H1 (cell line): ENCODE data around the gene SFMBT2. TPM values are rescaled to one million over a fixed set of nuclear protein-coding genes. Genes with fewer than 3 reads are reported as not detected.

Experiments
- CTCF ChIA-PET: fragments of 300-600 bp; sonication (Branson Sonifier 250); formaldehyde crosslinking; loops from one replicate; lab custom pipeline; 2021; ENCODE audit not compliant: partially characterized antibody; lab: Charles Lee
- POLR2A ChIA-PET: fragments of 300-600 bp; sonication (Branson Sonifier 250); formaldehyde crosslinking; loops from one replicate; lab custom pipeline; 2021; ENCODE audit warnings: inconsistent platforms; ENCODE audit not compliant: partially characterized antibody; lab: Charles Lee
- DNase-seq, 2 experiments: peaks; one replicate each; pipeline versions ENCODE4 v3.0.0 to v3.0.0-alpha.2; 2010 to 2022; ENCODE audit warnings: low spot score in 2 of 2, low read depth in 1 of 2, mixed read lengths in 1 of 2
- FAIRE-seq: peaks from 2 replicates; lab custom pipeline; 2011; peaks lifted over from hg19 to GRCh38; lab: Jason Lieb, UNC
- H2AFZ ChIP-seq: 2 replicates; pipeline ENCODE4 v1.8.1; 2012; ENCODE audit warnings: low read length, inconsistent platforms
- H2AK5ac ChIP-seq: 2 replicates; pipeline ENCODE4 v1.6.1; 2013; ENCODE audit warnings: low read depth, low read length
- H2BK120ac ChIP-seq: replicated peaks from 2 replicates; pipeline ENCODE3; 2013; ENCODE audit warnings: low read depth, low read length, inconsistent platforms
- H2BK12ac ChIP-seq: 2 replicates; pipeline ENCODE4 v1.6.1; 2013; ENCODE audit warnings: low read depth, low read length
- H2BK15ac ChIP-seq: 2 replicates; pipeline ENCODE4 v1.6.1; 2013; ENCODE audit warnings: low read length
- H2BK20ac ChIP-seq: 2 replicates; pipeline ENCODE4 v1.6.1; 2013; ENCODE audit warnings: low read length
- H2BK5ac ChIP-seq: 2 replicates; pipeline ENCODE4 v1.6.1; 2013; ENCODE audit warnings: low read depth, low read length
- H3K14ac ChIP-seq: 2 replicates; pipeline ENCODE4 v1.6.1; 2013; ENCODE audit warnings: inconsistent platforms; ENCODE audit not compliant: insufficient read length
- H3K18ac ChIP-seq: 2 replicates; pipeline ENCODE4 v1.6.1; 2013; ENCODE audit warnings: low read length; ENCODE audit errors: extremely low read depth
- H3K23ac ChIP-seq: 2 replicates; pipeline ENCODE4 v1.6.1; 2013; ENCODE audit warnings: inconsistent platforms; ENCODE audit not compliant: insufficient read length
- H3K23me2 ChIP-seq: 2 replicates; pipeline ENCODE4 v1.6.1; 2013; ENCODE audit warnings: low read depth, low read length
- H3K27ac ChIP-seq: 2 replicates; pipeline ENCODE4 v1.6.1; 2011; ENCODE audit warnings: low read depth, low read length, inconsistent platforms
- H3K27me3 ChIP-seq, 4 experiments: replicated peaks in 1 of 4; 1 replicate in 1 of 4; 2 replicates in 3 of 4; pipeline versions ENCODE4 v1.6.1 to v1.8.1; 2011 to 2013; ENCODE audit warnings: low read length in 3 of 4, mild to moderate bottlenecking in 3 of 4, inconsistent platforms in 2 of 4, mixed read lengths in 2 of 4, moderate library complexity in 1 of 4; ENCODE audit not compliant: control insufficient read depth in 3 of 4, insufficient read depth in 3 of 4; ENCODE audit errors: extremely low read depth in 1 of 4
- H3K36me3 ChIP-seq, 4 experiments: 2 replicates each; pipeline versions ENCODE4 v1.6.1 to v1.8.1; 2011 to 2013; ENCODE audit warnings: mild to moderate bottlenecking in 4 of 4, low read length in 3 of 4, moderate library complexity in 2 of 4, control low read depth in 1 of 4, inconsistent platforms in 1 of 4; ENCODE audit not compliant: insufficient read depth in 4 of 4, control insufficient read depth in 2 of 4
- H3K4ac ChIP-seq: replicated peaks from 2 replicates; pipeline ENCODE3; 2013; ENCODE audit warnings: low read length, low read depth, mixed read lengths, inconsistent platforms; ENCODE audit not compliant: insufficient read length
- H3K4me1 ChIP-seq, 4 experiments: replicated peaks in 1 of 4; 1 replicate in 1 of 4; 2 replicates in 3 of 4; pipeline versions ENCODE4 v1.6.1 to v1.8.1; 2011 to 2013; ENCODE audit warnings: low read length in 3 of 4, inconsistent platforms in 2 of 4, mixed read lengths in 1 of 4; ENCODE audit not compliant: insufficient read depth in 4 of 4, control insufficient read depth in 3 of 4
- H3K4me2 ChIP-seq, 2 experiments: 2 replicates each; pipeline versions ENCODE4 v1.6.1 to v1.8.1; 2011 to 2013; ENCODE audit warnings: low read depth in 2 of 2, low read length in 2 of 2, control low read depth in 1 of 2, inconsistent platforms in 1 of 2, mild to moderate bottlenecking in 1 of 2; ENCODE audit not compliant: insufficient read depth in 1 of 2
- H3K4me3 ChIP-seq, 4 experiments: fragments of 200-600, 300-600 bp in 1 of 4; sonication (generic), shearing (Covaris generic), sonication (Bioruptor Twin) in 1 of 4; 2 replicates each; pipeline versions ENCODE4 v1.5.1 to v1.8.1; 2011 to 2016; ENCODE audit warnings: low read length in 4 of 4, low read depth in 3 of 4, control low read depth in 2 of 4, inconsistent platforms in 2 of 4, mild to moderate bottlenecking in 2 of 4, mixed read lengths in 1 of 4, moderate library complexity in 1 of 4; ENCODE audit not compliant: insufficient read depth in 2 of 4; ENCODE audit errors: extremely low read depth in 1 of 4
- H3K56ac ChIP-seq: replicated peaks from 2 replicates; pipeline ENCODE3; 2013; ENCODE audit warnings: low read depth, mild to moderate bottlenecking, mixed read lengths, low read length, inconsistent platforms; ENCODE audit not compliant: insufficient read length
- H3K79me1 ChIP-seq: 2 replicates; pipeline ENCODE4 v1.6.1; 2013; ENCODE audit warnings: low read depth, low read length, control low read depth
- H3K79me2 ChIP-seq, 2 experiments: 2 replicates each; pipeline versions ENCODE4 v1.6.1 to v1.8.1; 2012 to 2013; ENCODE audit warnings: low read length in 2 of 2, mild to moderate bottlenecking in 2 of 2, inconsistent platforms in 1 of 2; ENCODE audit not compliant: insufficient read depth in 2 of 2, control insufficient read depth in 1 of 2
- H3K9ac ChIP-seq, 4 experiments: replicated peaks in 1 of 4; 1 replicate in 1 of 4; 2 replicates in 3 of 4; pipeline versions ENCODE4 v1.6.1 to v1.8.1; 2011 to 2013; ENCODE audit warnings: low read depth in 3 of 4, low read length in 3 of 4, control low read depth in 2 of 4, mild to moderate bottlenecking in 2 of 4, moderate library complexity in 2 of 4, inconsistent platforms in 1 of 4; ENCODE audit errors: extremely low read depth in 1 of 4
- H3K9me3 ChIP-seq, 2 experiments: 2 replicates each; pipeline versions ENCODE4 v1.6.1 to v1.8.1; 2012 to 2013; ENCODE audit warnings: mild to moderate bottlenecking in 2 of 2, moderate library complexity in 2 of 2, control low read depth in 1 of 2, inconsistent platforms in 1 of 2, low read depth in 1 of 2, low read length in 1 of 2, mixed read lengths in 1 of 2; ENCODE audit not compliant: insufficient read depth in 2 of 2
- H4K20me1 ChIP-seq, 2 experiments: replicated peaks in 1 of 2; 2 replicates each; pipeline versions ENCODE3 to v1.8.1; 2011 to 2013; ENCODE audit warnings: inconsistent platforms in 2 of 2, low read length in 2 of 2, mild to moderate bottlenecking in 1 of 2; ENCODE audit not compliant: insufficient read depth in 2 of 2, control insufficient read depth in 1 of 2
- H4K5ac ChIP-seq: 2 replicates; pipeline ENCODE4 v1.6.1; 2013; ENCODE audit warnings: low read length, low read depth, mixed read lengths, inconsistent platforms; ENCODE audit not compliant: insufficient read length
- H4K8ac ChIP-seq: 2 replicates; pipeline ENCODE4 v1.8.0; 2013; ENCODE audit warnings: mild to moderate bottlenecking, moderate library complexity, low read length, inconsistent platforms; ENCODE audit not compliant: insufficient read depth; ENCODE audit errors: extremely low read depth
- H4K91ac ChIP-seq: replicated peaks from 2 replicates; pipeline ENCODE3; 2013; ENCODE audit warnings: low read length, mixed read lengths, inconsistent platforms; ENCODE audit not compliant: insufficient read length
- ATF3 ChIP-seq: IDR thresholded peaks from 2 replicates; pipeline ENCODE4 v1.6.1; 2011; ENCODE audit warnings: low read depth, mild to moderate bottlenecking, low read length; ENCODE audit not compliant: insufficient read depth
- CBX5 ChIP-seq: fragments of 300-800, 300-1000 bp; sonication (generic); IDR thresholded peaks from 2 replicates; pipeline ENCODE4 v1.7.1; 2016; ENCODE audit warnings: antibody characterized with exemption, low read length, low read depth
- CHD2 ChIP-seq: IDR thresholded peaks from 2 replicates; pipeline ENCODE4 v1.6.1; 2012; ENCODE audit warnings: low read length, improper control_type of control experiment
- E2F6 ChIP-seq: IDR thresholded peaks from 2 replicates; pipeline ENCODE4 v1.6.1; 2012; ENCODE audit warnings: inconsistent platforms
- KDM4A ChIP-seq: IDR thresholded peaks from one replicate; pipeline ENCODE4 v1.7.1; 2012; ENCODE audit warnings: low read depth, mild to moderate bottlenecking, moderate library complexity, low read length, inconsistent platforms; ENCODE audit not compliant: severe bottlenecking
- PHF8 ChIP-seq: fragments of 200-600 bp; sonication (generic); conservative IDR thresholded peaks from 2 replicates; pipeline ENCODE4 v1.7.1; 2012; ENCODE audit warnings: low read depth, mild to moderate bottlenecking, inconsistent platforms, low read length, moderate library complexity
- POU5F1 ChIP-seq: IDR thresholded peaks from 2 replicates; pipeline ENCODE4 v1.6.1; 2011; ENCODE audit warnings: low read depth, mild to moderate bottlenecking, low read length, moderate library complexity
- SIRT6 ChIP-seq: IDR thresholded peaks from one replicate; pipeline ENCODE4 v1.7.1; 2012; ENCODE audit warnings: low read length, inconsistent platforms
- SP4 ChIP-seq: IDR thresholded peaks from 2 replicates; pipeline ENCODE4 v1.6.1; 2012; ENCODE audit warnings: low read length, inconsistent platforms
- SUZ12 ChIP-seq: fragments of 200-600 bp; sonication (generic); IDR thresholded peaks from 2 replicates; pipeline ENCODE4 v1.6.1; 2012; ENCODE audit warnings: mild to moderate bottlenecking, inconsistent platforms, low read length, moderate library complexity, mixed read lengths
- YY1 ChIP-seq: IDR thresholded peaks from 2 replicates; pipeline ENCODE4 v1.6.1; 2011; ENCODE audit warnings: low read depth, mild to moderate bottlenecking, low read length
- WGBS, 2 experiments: shearing (Covaris generic) in 1 of 2; methylation state at CpG; one replicate each; pipeline versions ENCODE4 v1.1.6 to v1.1.7; 2013 to 2015; ENCODE audit warnings: low lambda C conversion rate in 2 of 2, mixed read lengths in 2 of 2, inconsistent platforms in 1 of 2, low coverage in 1 of 2, missing lambda C conversion rate in 1 of 2; ENCODE audit not compliant: insufficient replicate concordance in 2 of 2, insufficient coverage in 1 of 2, insufficient read length in 1 of 2; ENCODE audit errors: extremely low coverage in 1 of 2, missing lambda C conversion rate in 1 of 2; 5-methylcytosine and 5-hydroxymethylcytosine counted together
- polyA plus RNA-seq, 7 experiments: library from polyadenylated mRNA; depleted of rRNA in 3 of 7; stranded (reverse) in 5 of 7; unstranded in 2 of 7; fragments of >200 nt in 5 of 7; fragments of 200-250 nt in 2 of 7; gene quantifications; 1 replicate in 5 of 7; 2 replicates in 1 of 7; 4 replicates in 1 of 7; pipeline versions ENCODE4 v1.2.1 to v1.2.3, GENCODE V29; 2011 to 2013; ENCODE audit warnings: missing spikeins in 2 of 7, mixed read lengths in 2 of 7
- total RNA-seq: library from RNA; stranded (reverse); fragmentation: NEBNext Ultra II Directional; extraction: Animal tissue kit (Norgen Biotek cat#: 25700); gene quantifications from 2 replicates; pipeline ENCODE4 v1.2.1, GENCODE V29; 2021

SFMBT2 gene
- total and polyA plus RNA-seq, 2 of the 8 experiments (the other 6 are each of a cell fraction or from before 2014, with no cell fraction given) = 2.9 to 11.0 TPM

GRCh38 chr10:7287377-7287776, 123.5 kb downstream of the SFMBT2 start:
- Histone ChIP-seq H3K9ac (no peak overlapping the region), H2BK15ac (no peak overlapping the region), H3K23ac (no peak overlapping the region), H3K23me2 (peaks cover 2% of the 10 kb centered on the region; the same call in 1 of the 2 replicates), H2BK5ac (no peak overlapping the region), H4K91ac (no peak overlapping the region), H3K27me3 (no peaks in the 10 kb centered on the region), H2BK20ac (no peak overlapping the region), H3K56ac (no peak overlapping the region), H2AK5ac (no peak overlapping the region), H3K27ac (no peak overlapping the region), H3K79me1 (peaks cover 2% of the 10 kb centered on the region; the same call in 1 of the 2 replicates), H3K4ac (no peak overlapping the region), H3K18ac (no peak overlapping the region), H2AFZ (no peak overlapping the region), H3K4me3 (no peak overlapping the region), H4K20me1 (no peaks in the 10 kb centered on the region), H4K8ac (no peak overlapping the region), H4K5ac (no peak overlapping the region), H2BK120ac (no peak overlapping the region), H3K14ac (no peak overlapping the region), H3K36me3 (no peaks in the 10 kb centered on the region), H2BK12ac (no peak overlapping the region), H3K9me3 (no peaks in the 10 kb centered on the region), H3K79me2 (peaks cover 3 to 9% of the 10 kb centered on the region in 2 experiments; a peak in 3 of 4 replicates), H3K4me2 (no peak overlapping the region), H3K4me1 (peaks cover 0 to 4% (median 2%) of the 10 kb centered on the region in 4 experiments; a peak in 1 of 7 replicates)
- ChIA-PET POLR2A (no interaction called here), CTCF (no interaction called here)
- no peak for FAIRE-seq
- WGBS, 2 experiments = 98% methylated on average over 3 of the region's 3 CpGs; no CpG with 5 or more reads in 1 of the 2 experiments
- TF ChIP-seq POU5F1 (no peak), KDM4A (no peak), ATF3 (no peak), SIRT6 (no peak), CHD2 (no peak), PHF8 (no peak), SUZ12 (no peak), SP4 (no peak), YY1 (no peak), E2F6 (no peak), CBX5 (no peak)
- no peak for DNase-seq
